ENCODE results near the gene KIF22.
"Not testable (repeated sequence)": the region's sequence is repeated elsewhere in the genome, so short reads cannot be mapped to it uniquely, and the experiment has no call there.

The KIF22 gene

GRCh38 chr16:29769507-29769906, 21.0 kb upstream of the KIF22 start:
- Histone ChIP-seq H3K9me3 (replicated peaks; ENCODE audit: insufficient read depth, low read length) (no peaks in the 10 kb centered on the region), H3K9me2 (replicated peaks; ENCODE audit: insufficient read depth, low read length) (no peaks in the 10 kb centered on the region), H3K36me3 (replicated peaks; ENCODE audit: insufficient read depth, low read length) (no peaks in the 10 kb centered on the region), H3K4me3 (ENCODE audit: low read length) (no peak overlapping the region), H3K79me2 (ENCODE audit: low read length) (no peaks in the 10 kb centered on the region), H3K9ac (ENCODE audit: low read length) (no peak overlapping the region), H3K4me1 (ENCODE audit: low read length) (no peaks in the 10 kb centered on the region), H3K27me3 (replicated peaks; ENCODE audit: insufficient read depth, low read length) (no peaks in the 10 kb centered on the region), H3K4me2 (ENCODE audit: low read depth, low read length) (no peak overlapping the region), H4K20me1 (ENCODE audit: insufficient read depth, low read length) (no peaks in the 10 kb centered on the region), H2AFZ (ENCODE audit: low read length) (no peak overlapping the region), H3F3A (ENCODE audit: insufficient read depth, low read length) (no peaks in the 10 kb centered on the region), H3K27ac (ENCODE audit: low read length) (no peak overlapping the region)
- TF ChIP-seq EZH2 (optimal IDR thresholded peaks at IDR 0.05; ENCODE audit: low read depth, low read length) = no peak
- TF ChIP-seq EZH2phosphoT487 (IDR thresholded peaks at IDR 0.05; ENCODE audit: low read length) = no peak
- TF ChIP-seq CTCF (IDR thresholded peaks at IDR 0.05; ENCODE audit: low read length) = no peak
- no peak for DNase-seq

- no peaks in the 10 kb centered on the region for H3K4me1 ChIP-seq (ENCODE audit: low read length)
- H2AFZ ChIP-seq (ENCODE audit: low read length) = no peak overlapping the region
- H3K4me2 ChIP-seq (ENCODE audit: low read depth, low read length) = no peak overlapping the region
- no peak for TF ChIP-seq EZH2phosphoT487 (IDR thresholded peaks at IDR 0.05; ENCODE audit: low read length)
- TF ChIP-seq EZH2 (optimal IDR thresholded peaks at IDR 0.05; ENCODE audit: low read depth, low read length) = no peak
- no peak for TF ChIP-seq CTCF (IDR thresholded peaks at IDR 0.05; ENCODE audit: low read length)
- H3K36me3 ChIP-seq (replicated peaks; ENCODE audit: insufficient read depth, low read length) = no peaks in the 10 kb centered on the region
- H3K27ac ChIP-seq (ENCODE audit: low read length) = no peak overlapping the region
- no peak overlapping the region for H3K4me3 ChIP-seq (ENCODE audit: low read length)
- no peak overlapping the region for H3K9ac ChIP-seq (ENCODE audit: low read length)
- H3K79me2 ChIP-seq (ENCODE audit: low read length) = no peaks in the 10 kb centered on the region
- H3K9me2 ChIP-seq (replicated peaks; ENCODE audit: insufficient read depth, low read length) = no peaks in the 10 kb centered on the region
- H3K27me3 ChIP-seq (replicated peaks; ENCODE audit: insufficient read depth, low read length) = no peaks in the 10 kb centered on the region
- no peak for DNase-seq
- H3K9me3 ChIP-seq (replicated peaks; ENCODE audit: insufficient read depth, low read length) = no peaks in the 10 kb centered on the region
- H3F3A ChIP-seq (ENCODE audit: insufficient read depth, low read length) = no peaks in the 10 kb centered on the region
- no peaks in the 10 kb centered on the region for H4K20me1 ChIP-seq (ENCODE audit: insufficient read depth, low read length)
Observed at GRCh38 chr16:29770250-29770929, 20.2 kb upstream of the KIF22 start.

- H2AFZ ChIP-seq (ENCODE audit: low read length); H4K20me1 ChIP-seq (ENCODE audit: insufficient read depth, low read length); H3K9me3 ChIP-seq (replicated peaks; ENCODE audit: insufficient read depth, low read length); H3F3A ChIP-seq (ENCODE audit: insufficient read depth, low read length); H3K27me3 ChIP-seq (replicated peaks; ENCODE audit: insufficient read depth, low read length); H3K4me2 ChIP-seq (ENCODE audit: low read depth, low read length); H3K4me3 ChIP-seq (ENCODE audit: low read length); DNase-seq; H3K9ac ChIP-seq (ENCODE audit: low read length); H3K36me3 ChIP-seq (replicated peaks; ENCODE audit: insufficient read depth, low read length); H3K4me1 ChIP-seq (ENCODE audit: low read length); H3K9me2 ChIP-seq (replicated peaks; ENCODE audit: insufficient read depth, low read length); H3K79me2 ChIP-seq (ENCODE audit: low read length); H3K27ac ChIP-seq (ENCODE audit: low read length): not testable (repeated sequence)
Observed at GRCh38 chr16:29772330-29772729, 18.2 kb upstream of the KIF22 start.

- no peak for TF ChIP-seq CTCF (IDR thresholded peaks at IDR 0.05; ENCODE audit: low read length)
- no peak for TF ChIP-seq EZH2 (optimal IDR thresholded peaks at IDR 0.05; ENCODE audit: low read depth, low read length)
- TF ChIP-seq EZH2phosphoT487 (IDR thresholded peaks at IDR 0.05; ENCODE audit: low read length) = no peak
- no peak overlapping the region for H3K4me2 ChIP-seq (ENCODE audit: low read depth, low read length)
- H3K9me3 ChIP-seq (replicated peaks; ENCODE audit: insufficient read depth, low read length) = no peaks in the 10 kb centered on the region
- H3F3A ChIP-seq (ENCODE audit: insufficient read depth, low read length) = no peaks in the 10 kb centered on the region
- H3K27ac ChIP-seq (ENCODE audit: low read length) = no peak overlapping the region
- DNase-seq = no peak
- H3K9me2 ChIP-seq (replicated peaks; ENCODE audit: insufficient read depth, low read length) = no peaks in the 10 kb centered on the region
- no peak overlapping the region for H3K9ac ChIP-seq (ENCODE audit: low read length)
- no peaks in the 10 kb centered on the region for H3K27me3 ChIP-seq (replicated peaks; ENCODE audit: insufficient read depth, low read length)
- no peak overlapping the region for H2AFZ ChIP-seq (ENCODE audit: low read length)
- no peaks in the 10 kb centered on the region for H3K4me1 ChIP-seq (ENCODE audit: low read length)
- H3K79me2 ChIP-seq (ENCODE audit: low read length) = no peaks in the 10 kb centered on the region
- H4K20me1 ChIP-seq (ENCODE audit: insufficient read depth, low read length) = no peaks in the 10 kb centered on the region
- H3K4me3 ChIP-seq (ENCODE audit: low read length) = no peak overlapping the region
- H3K36me3 ChIP-seq (replicated peaks; ENCODE audit: insufficient read depth, low read length) = no peaks in the 10 kb centered on the region
Observed at GRCh38 chr16:29774730-29775129, 15.8 kb upstream of the KIF22 start.

Measured in MM.1S (cell line).